ENCODE results near the gene BCAS3.

Gene BCAS3

DNA sequence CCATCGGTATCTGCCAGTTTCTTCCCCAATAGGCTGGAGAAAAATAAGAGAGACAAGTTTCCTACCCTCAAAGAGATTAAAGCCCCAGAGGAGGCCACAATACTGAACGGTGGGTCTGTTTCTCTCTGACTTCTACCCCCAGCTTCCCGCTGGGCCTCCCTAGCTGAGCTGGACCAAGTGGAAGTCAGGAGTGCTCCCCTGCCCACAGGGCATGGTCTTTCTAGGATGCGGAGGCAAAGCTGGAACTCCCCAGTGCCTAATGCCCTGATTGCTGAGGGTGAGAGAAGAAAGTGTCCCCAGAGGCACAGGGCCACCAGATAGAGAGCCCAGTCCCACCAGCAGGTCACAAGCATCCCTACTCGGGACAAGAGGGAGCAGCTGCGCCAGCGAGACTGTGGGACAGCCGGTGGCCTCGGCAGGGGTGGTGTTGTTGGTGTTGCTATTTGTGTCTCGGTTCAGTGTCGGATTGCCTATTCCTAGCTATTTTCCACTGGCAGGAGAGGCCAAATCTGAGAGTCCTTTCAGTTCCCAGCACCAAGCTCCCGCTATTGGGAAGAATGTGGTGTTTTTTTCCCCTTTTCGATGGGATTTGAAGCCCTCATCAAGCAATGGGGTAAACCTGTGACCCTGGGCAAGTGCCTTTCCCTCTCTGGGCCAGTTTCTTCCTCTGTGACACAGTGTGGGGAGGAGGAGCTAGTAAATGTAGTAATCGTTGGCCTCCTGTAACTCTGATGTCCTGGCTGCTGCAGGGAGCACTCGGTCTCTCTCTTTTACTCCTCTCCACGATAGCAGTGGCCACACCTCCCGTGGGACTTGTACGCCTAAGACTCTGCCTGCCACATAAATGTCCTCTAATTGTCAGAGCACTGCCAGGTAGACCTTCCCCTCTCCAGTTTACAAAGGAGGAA, 699.5 kb downstream of the BCAS3 start:
- Histone ChIP-seq H4K20me1 (ENCODE audit: insufficient read depth) (no peaks in the 10 kb centered on the region), H3K4me1 (ENCODE audit: low read depth, poor library complexity, severe bottlenecking) (no peaks in the 10 kb centered on the region), H3K4me2 (no peak overlapping the region), H3K27ac (no peak overlapping the region), H3K79me2 (ENCODE audit: insufficient read depth, low read depth) (no peaks in the 10 kb centered on the region), H3K27me3 (ENCODE audit: insufficient read depth, low read depth) (no peaks in the 10 kb centered on the region), H3K4me3 (IDR thresholded peaks at IDR 0.05; ENCODE audit: insufficient read depth, low read depth, low read length) (no peak overlapping the region), H3K9ac (no peak overlapping the region), H2AFZ (ENCODE audit: low read depth) (no peak overlapping the region), H3K36me3 (ENCODE audit: insufficient read depth) (no peaks in the 10 kb centered on the region)
- TF ChIP-seq, protein P1, sequence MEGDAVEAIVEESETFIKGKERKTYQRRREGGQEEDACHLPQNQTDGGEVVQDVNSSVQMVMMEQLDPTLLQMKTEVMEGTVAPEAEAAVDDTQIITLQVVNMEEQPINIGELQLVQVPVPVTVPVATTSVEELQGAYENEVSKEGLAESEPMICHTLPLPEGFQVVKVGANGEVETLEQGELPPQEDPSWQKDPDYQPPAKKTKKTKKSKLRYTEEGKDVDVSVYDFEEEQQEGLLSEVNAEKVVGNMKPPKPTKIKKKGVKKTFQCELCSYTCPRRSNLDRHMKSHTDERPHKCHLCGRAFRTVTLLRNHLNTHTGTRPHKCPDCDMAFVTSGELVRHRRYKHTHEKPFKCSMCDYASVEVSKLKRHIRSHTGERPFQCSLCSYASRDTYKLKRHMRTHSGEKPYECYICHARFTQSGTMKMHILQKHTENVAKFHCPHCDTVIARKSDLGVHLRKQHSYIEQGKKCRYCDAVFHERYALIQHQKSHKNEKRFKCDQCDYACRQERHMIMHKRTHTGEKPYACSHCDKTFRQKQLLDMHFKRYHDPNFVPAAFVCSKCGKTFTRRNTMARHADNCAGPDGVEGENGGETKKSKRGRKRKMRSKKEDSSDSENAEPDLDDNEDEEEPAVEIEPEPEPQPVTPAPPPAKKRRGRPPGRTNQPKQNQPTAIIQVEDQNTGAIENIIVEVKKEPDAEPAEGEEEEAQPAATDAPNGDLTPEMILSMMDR (conservative IDR thresholded peaks at IDR 0.05; ENCODE audit: low read depth, low read length): no peak

- Histone ChIP-seq H3K36me3 (ENCODE audit: insufficient read depth) (no peaks in the 10 kb centered on the region), H4K20me1 (ENCODE audit: insufficient read depth) (no peaks in the 10 kb centered on the region), H3K79me2 (ENCODE audit: insufficient read depth, low read depth) (no peaks in the 10 kb centered on the region), H3K27ac (no peak overlapping the region), H2AFZ (ENCODE audit: low read depth) (no peak overlapping the region), H3K4me3 (IDR thresholded peaks at IDR 0.05; ENCODE audit: insufficient read depth, low read depth, low read length) (no peak overlapping the region), H3K27me3 (ENCODE audit: insufficient read depth, low read depth) (no peaks in the 10 kb centered on the region), H3K9ac (no peak overlapping the region), H3K4me2 (no peak overlapping the region), H3K4me1 (ENCODE audit: low read depth, poor library complexity, severe bottlenecking) (no peaks in the 10 kb centered on the region)
- TF ChIP-seq, protein P1 (conservative IDR thresholded peaks at IDR 0.05; ENCODE audit: low read depth, low read length): no peak
Observed at GRCh38 chr17:61378658-61379456, 701.2 kb downstream of the BCAS3 start.

DNA sequence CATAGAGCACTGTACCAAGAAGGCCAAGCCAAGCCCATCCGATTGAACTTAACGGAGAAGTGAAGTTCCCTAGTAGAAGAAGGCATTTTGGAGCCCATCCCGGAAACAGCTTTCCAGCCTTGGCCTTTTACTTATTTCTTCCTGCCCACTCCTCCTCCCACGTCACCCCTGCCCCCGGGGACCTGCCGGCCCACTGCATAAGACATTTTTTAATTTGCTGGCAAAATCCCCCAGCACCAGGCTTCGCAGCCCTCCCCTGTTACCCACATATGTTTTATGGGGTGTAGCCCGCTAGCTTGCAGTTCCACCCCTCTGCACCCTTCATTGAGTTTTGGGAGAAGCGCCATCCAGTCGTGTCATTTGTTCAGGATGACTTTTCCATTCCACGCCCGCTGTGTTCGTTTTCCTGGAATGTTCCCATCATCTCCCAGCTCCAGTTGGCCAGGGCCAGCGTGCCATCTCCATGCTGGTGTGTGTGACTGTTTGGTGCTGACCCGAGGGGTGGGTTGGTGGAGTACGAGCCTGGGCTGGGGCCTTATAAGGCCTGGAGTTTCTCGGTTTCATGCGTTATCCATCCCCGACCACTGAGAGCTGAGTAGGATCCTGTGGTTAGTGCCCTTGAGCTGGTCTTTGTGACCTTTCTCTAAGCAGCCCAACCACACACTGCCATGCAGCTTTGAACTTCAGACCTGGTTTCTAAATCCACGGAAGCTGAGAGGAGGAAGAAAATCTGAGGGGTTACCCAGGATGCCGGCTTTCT, 702.0 kb downstream of the BCAS3 start:
- H3K27me3 ChIP-seq (ENCODE audit: insufficient read depth, low read depth): no peaks in the 10 kb centered on the region
- H3K4me2 ChIP-seq: no peak overlapping the region
- no peaks in the 10 kb centered on the region for H4K20me1 ChIP-seq (ENCODE audit: insufficient read depth)
- TF ChIP-seq, protein P1 (conservative IDR thresholded peaks at IDR 0.05; ENCODE audit: low read depth, low read length): no peak
- no peaks in the 10 kb centered on the region for H3K79me2 ChIP-seq (ENCODE audit: insufficient read depth, low read depth)
- H2AFZ ChIP-seq (ENCODE audit: low read depth): no peak overlapping the region
- no peak overlapping the region for H3K4me3 ChIP-seq (IDR thresholded peaks at IDR 0.05; ENCODE audit: insufficient read depth, low read depth, low read length)
- no peaks in the 10 kb centered on the region for H3K4me1 ChIP-seq (ENCODE audit: low read depth, poor library complexity, severe bottlenecking)
- H3K9ac ChIP-seq: no peak overlapping the region
- no peaks in the 10 kb centered on the region for H3K36me3 ChIP-seq (ENCODE audit: insufficient read depth)
- H3K27ac ChIP-seq: no peak overlapping the region

DNA sequence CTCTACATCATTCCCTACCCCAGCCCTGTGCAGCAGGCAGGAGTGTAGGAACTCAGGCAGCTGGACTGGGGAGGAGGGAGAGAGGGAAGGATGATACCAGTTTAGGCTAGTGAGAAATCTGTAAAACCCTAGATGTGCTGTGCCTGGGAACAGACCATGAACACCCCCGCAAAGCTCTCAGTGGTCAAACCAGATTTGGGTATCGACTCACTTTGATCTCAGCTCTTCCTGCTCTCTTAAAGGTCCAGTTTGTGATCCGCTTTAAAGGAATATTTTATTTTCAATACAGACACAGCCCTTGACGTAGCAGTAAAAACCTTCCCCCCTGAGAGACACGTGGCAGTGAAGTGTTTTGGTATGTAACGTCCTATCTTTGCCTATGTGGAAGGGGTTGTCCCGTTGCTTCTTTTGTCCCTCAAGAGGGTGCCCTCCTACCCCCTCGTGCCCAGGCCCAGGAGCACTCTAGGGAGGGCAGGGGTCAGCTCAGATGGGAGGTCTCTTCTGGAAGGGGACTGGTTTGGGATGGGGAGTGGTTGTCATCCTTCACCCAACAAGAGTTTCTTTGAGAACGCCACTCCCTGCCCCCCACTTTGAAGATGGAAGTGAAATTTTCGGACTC, 702.7 kb downstream of the BCAS3 start:
- Histone ChIP-seq H3K4me1 (ENCODE audit: low read depth, poor library complexity, severe bottlenecking) (no peaks in the 10 kb centered on the region), H2AFZ (ENCODE audit: low read depth) (no peak overlapping the region), H3K9ac (no peak overlapping the region), H4K20me1 (ENCODE audit: insufficient read depth) (no peaks in the 10 kb centered on the region), H3K79me2 (ENCODE audit: insufficient read depth, low read depth) (no peaks in the 10 kb centered on the region), H3K27ac (no peak overlapping the region), H3K4me2 (no peak overlapping the region), H3K4me3 (IDR thresholded peaks at IDR 0.05; ENCODE audit: insufficient read depth, low read depth, low read length) (no peak overlapping the region), H3K27me3 (ENCODE audit: insufficient read depth, low read depth) (no peaks in the 10 kb centered on the region), H3K36me3 (ENCODE audit: insufficient read depth) (no peaks in the 10 kb centered on the region)
- TF ChIP-seq, protein P1 (conservative IDR thresholded peaks at IDR 0.05; ENCODE audit: low read depth, low read length): no peak

Measured in KMS-11 (cell line).